Neural progenitor cell (in vitro differentiated cells): ENCODE data around the gene KIAA1210. TPM values are rescaled to one million over a fixed set of nuclear protein-coding genes. Genes with fewer than 3 reads are reported as not detected.

Source experiments
- DNase-seq: peaks from one replicate; pipeline ENCODE4 v3.0.0-alpha.2; 2016; ENCODE audit warnings: low spot score
- H2AFZ ChIP-seq: fragments of 200-600 bp; sonication (generic); replicated peaks from 2 replicates; pipeline ENCODE4 v1.6.1; 2016; ENCODE audit warnings: antibody characterized with exemption
- H3F3A ChIP-seq: fragments of 200-600 bp; sonication (generic); 2 replicates; pipeline ENCODE4 v1.6.1; 2016; ENCODE audit warnings: antibody characterized with exemption, low read depth
- H3K27ac ChIP-seq: fragments of 200-600 bp; sonication (generic); 2 replicates; pipeline ENCODE4 v1.5.1; 2016; ENCODE audit warnings: mild to moderate bottlenecking
- H3K27me3 ChIP-seq: fragments of 200-600 bp; sonication (generic); 2 replicates; pipeline ENCODE4 v1.6.1; 2016; ENCODE audit warnings: mild to moderate bottlenecking, moderate library complexity
- H3K36me3 ChIP-seq: fragments of 200-600 bp; sonication (generic); 2 replicates; pipeline ENCODE4 v1.5.1; 2016
- H3K4me1 ChIP-seq: fragments of 200-600 bp; sonication (generic); 2 replicates; pipeline ENCODE4 v1.6.1; 2016; ENCODE audit warnings: mixed run types
- H3K4me2 ChIP-seq: fragments of 200-600 bp; sonication (generic); 2 replicates; pipeline ENCODE4 v1.6.1; 2016
- H3K4me3 ChIP-seq: fragments of 200-600 bp; sonication (generic); 2 replicates; pipeline ENCODE4 v1.5.1; 2016
- H3K79me2 ChIP-seq: fragments of 200-600 bp; sonication (generic); 2 replicates; pipeline ENCODE4 v1.6.1; 2016; ENCODE audit warnings: low read depth
- H3K9ac ChIP-seq: fragments of 200-600 bp; sonication (generic); 2 replicates; pipeline ENCODE4 v1.6.1; 2016
- H3K9me3 ChIP-seq: fragments of 200-600 bp; sonication (generic); 2 replicates; pipeline ENCODE4 v1.5.1; 2016; ENCODE audit warnings: low read depth
- H4K20me1 ChIP-seq: fragments of 200-600 bp; sonication (generic); 2 replicates; pipeline ENCODE4 v1.6.1; 2016; ENCODE audit warnings: low read depth
- H3K27ac Mint-ChIP-seq: 3 replicates; pipeline ENCODE4 v1.8.0; 2021; ENCODE audit warnings: mixed read lengths
- H3K27me3 Mint-ChIP-seq: 2 replicates; pipeline ENCODE4 v1.8.0; 2022; ENCODE audit warnings: low read depth, mild to moderate bottlenecking, inconsistent platforms, moderate library complexity, mixed read lengths; ENCODE audit not compliant: insufficient read depth
- H3K36me3 Mint-ChIP-seq: 3 replicates; pipeline ENCODE4 v1.8.0; 2021; ENCODE audit warnings: mixed read lengths
- H3K4me1 Mint-ChIP-seq: 3 replicates; pipeline ENCODE4 v1.8.0; 2021; ENCODE audit warnings: mixed read lengths
- H3K4me3 Mint-ChIP-seq: 3 replicates; pipeline ENCODE4 v1.8.0; 2021; ENCODE audit warnings: mild to moderate bottlenecking, moderate library complexity, mixed read lengths
- H3K9me3 Mint-ChIP-seq: 3 replicates; pipeline ENCODE4 v1.8.0; 2020; ENCODE audit warnings: mixed read lengths
- CTCF ChIP-seq: fragments of 200-600 bp; sonication (generic); IDR thresholded peaks from 2 replicates; pipeline ENCODE4 v1.5.1; 2017; ENCODE audit warnings: antibody characterized with exemption, mild to moderate bottlenecking
- EZH2 ChIP-seq: fragments of 200-600 bp; sonication (generic); IDR thresholded peaks from 2 replicates; pipeline ENCODE4 v1.6.1; 2017; ENCODE audit warnings: antibody characterized with exemption, mild to moderate bottlenecking, moderate library complexity
- EZH2phosphoT487 ChIP-seq: fragments of 200-600 bp; sonication (generic); IDR thresholded peaks from 2 replicates; pipeline ENCODE4 v1.6.1; 2017; ENCODE audit warnings: antibody characterized with exemption
- total RNA-seq: library from RNA; depleted of rRNA; stranded (reverse); fragments of >200 nt; gene quantifications from 2 replicates; pipeline ENCODE4 v1.2.3, GENCODE V29; 2015; ENCODE audit warnings: low replicate concordance

KIAA1210 gene
- total RNA-seq, 1 donor from 2014 or later: not detected

DNA sequence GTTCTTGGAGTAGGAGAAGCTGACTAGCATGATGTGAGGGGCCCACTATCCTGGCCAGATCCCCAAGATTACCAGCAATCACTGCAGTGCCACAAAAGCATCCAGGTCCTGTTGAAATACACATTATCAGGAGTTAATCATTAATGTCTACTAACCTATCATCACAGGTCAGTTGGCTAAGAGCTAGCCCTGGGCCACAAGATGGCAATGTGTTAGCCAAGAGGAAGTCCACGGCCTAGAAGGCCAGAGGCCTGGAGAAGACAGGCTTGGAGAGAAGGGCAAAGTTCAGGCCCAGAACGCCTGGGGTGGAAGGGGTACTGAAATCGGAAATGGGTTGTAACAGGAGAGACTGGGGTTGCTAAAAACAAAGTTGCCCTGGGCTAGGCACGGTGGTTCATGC is 19.9 kb upstream of the KIAA1210 start:
- Histone ChIP-seq H3K9ac (no peak overlapping the region), H3K4me2 (no peak overlapping the region), H3K79me2 (no peaks in the 10 kb centered on the region), H3K9me3 (no peaks in the 10 kb centered on the region), H3K4me1 (no peaks in the 10 kb centered on the region), H4K20me1 (no peaks in the 10 kb centered on the region), H3F3A (no peaks in the 10 kb centered on the region), H3K4me3 (no peak overlapping the region), H3K36me3 (no peaks in the 10 kb centered on the region), H2AFZ (no peak overlapping the region), H3K27ac (no peak overlapping the region), H3K27me3 (no peaks in the 10 kb centered on the region)
- H3K9me3 Mint-ChIP-seq: no peaks in the 10 kb centered on the region
- H3K27ac Mint-ChIP-seq: no peak overlapping the region
- no peak overlapping the region for H3K4me3 Mint-ChIP-seq
- TF ChIP-seq CTCF (no peak), EZH2phosphoT487 (no peak), EZH2 (no peak)
- H3K27me3 Mint-ChIP-seq: peaks cover 3% of the 10 kb centered on the region
- peaks cover 8% of the 10 kb centered on the region for H3K4me1 Mint-ChIP-seq
- DNase-seq: no peak
- no peaks in the 10 kb centered on the region for H3K36me3 Mint-ChIP-seq

- Histone ChIP-seq H3K4me2 (no peak overlapping the region), H3K27ac (no peak overlapping the region), H3K9ac (no peak overlapping the region), H3K4me1 (no peaks in the 10 kb centered on the region), H3K9me3 (no peaks in the 10 kb centered on the region), H4K20me1 (no peaks in the 10 kb centered on the region), H3K4me3 (no peak overlapping the region), H3K36me3 (no peaks in the 10 kb centered on the region), H3K79me2 (no peaks in the 10 kb centered on the region), H2AFZ (no peak overlapping the region), H3K27me3 (no peaks in the 10 kb centered on the region), H3F3A (no peaks in the 10 kb centered on the region)
- Mint-ChIP-seq H3K27ac (no peak overlapping the region), H3K27me3 (no peaks in the 10 kb centered on the region), H3K9me3 (no peaks in the 10 kb centered on the region), H3K4me1 (no peaks in the 10 kb centered on the region), H3K4me3 (no peak overlapping the region), H3K36me3 (no peaks in the 10 kb centered on the region)
- TF ChIP-seq EZH2: no peak
- no peak for TF ChIP-seq EZH2phosphoT487
- peak; percentile 48 for TF ChIP-seq CTCF
- DNase-seq: peak; percentile 31
These were observed 17.6 kb upstream of the KIAA1210 start for GRCh38 chrX:119145241-119145653.

GRCh38 chrX:119134466-119134865 is 6.9 kb upstream of the KIAA1210 start:
- Mint-ChIP-seq H3K9me3 (peaks cover 10% of the 10 kb centered on the region), H3K4me1 (no peaks in the 10 kb centered on the region), H3K36me3 (no peaks in the 10 kb centered on the region), H3K27me3 (peaks cover 5% of the 10 kb centered on the region), H3K4me3 (no peak overlapping the region), H3K27ac (no peak overlapping the region)
- Histone ChIP-seq H3K4me3 (no peak overlapping the region), H4K20me1 (no peaks in the 10 kb centered on the region), H3K9ac (no peak overlapping the region), H3K9me3 (no peaks in the 10 kb centered on the region), H3K4me1 (no peaks in the 10 kb centered on the region), H3K27ac (no peak overlapping the region), H3F3A (no peaks in the 10 kb centered on the region), H3K27me3 (no peaks in the 10 kb centered on the region), H3K4me2 (no peak overlapping the region), H3K36me3 (no peaks in the 10 kb centered on the region), H3K79me2 (no peaks in the 10 kb centered on the region), H2AFZ (no peak overlapping the region)
- no peak for TF ChIP-seq EZH2
- no peak for TF ChIP-seq EZH2phosphoT487
- TF ChIP-seq CTCF: no peak
- no peak for DNase-seq

- H3K27ac Mint-ChIP-seq: no peak overlapping the region
- Histone ChIP-seq H3K79me2 (no peaks in the 10 kb centered on the region), H3F3A (no peaks in the 10 kb centered on the region), H3K4me1 (no peaks in the 10 kb centered on the region), H3K4me3 (no peak overlapping the region), H3K9me3 (no peaks in the 10 kb centered on the region), H3K9ac (no peak overlapping the region), H4K20me1 (no peaks in the 10 kb centered on the region), H2AFZ (no peak overlapping the region), H3K27ac (no peak overlapping the region), H3K36me3 (no peaks in the 10 kb centered on the region), H3K27me3 (no peaks in the 10 kb centered on the region), H3K4me2 (no peak overlapping the region)
- TF ChIP-seq CTCF (no peak), EZH2 (no peak), EZH2phosphoT487 (no peak)
- H3K4me1 Mint-ChIP-seq: no peaks in the 10 kb centered on the region
- no peaks in the 10 kb centered on the region for H3K36me3 Mint-ChIP-seq
- DNase-seq: no peak
- H3K4me3 Mint-ChIP-seq: no peak overlapping the region
- peaks cover 5% of the 10 kb centered on the region for H3K27me3 Mint-ChIP-seq
- H3K9me3 Mint-ChIP-seq: peaks cover 10% of the 10 kb centered on the region
These were observed 5.3 kb upstream of the KIAA1210 start for GRCh38 chrX:119132961-119133360.
